Measurements from ENCODE around the gene OR9Q1.

Gene OR9Q1

DNA sequence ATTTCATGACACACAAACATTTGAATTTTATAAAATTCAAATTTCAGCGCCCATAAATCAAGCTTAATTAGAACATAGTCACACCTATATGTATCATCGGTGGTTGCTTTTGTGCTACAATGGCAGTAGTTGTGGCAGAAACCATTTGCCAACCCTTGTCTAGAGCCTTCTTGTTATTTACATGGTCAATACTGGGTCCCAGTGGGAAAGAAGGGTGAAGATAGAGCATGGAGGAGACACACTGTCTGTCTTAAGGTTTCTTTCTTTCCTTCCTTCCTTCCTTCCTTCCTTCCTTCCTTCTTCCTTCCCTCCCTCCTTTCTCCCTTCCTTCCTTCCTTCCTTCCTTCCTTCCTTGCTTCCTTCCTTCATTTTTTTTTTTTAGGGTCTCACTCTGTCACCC is 10.8 kb downstream of the OR9Q1 start:
- DNase-seq, result no peak

DNA sequence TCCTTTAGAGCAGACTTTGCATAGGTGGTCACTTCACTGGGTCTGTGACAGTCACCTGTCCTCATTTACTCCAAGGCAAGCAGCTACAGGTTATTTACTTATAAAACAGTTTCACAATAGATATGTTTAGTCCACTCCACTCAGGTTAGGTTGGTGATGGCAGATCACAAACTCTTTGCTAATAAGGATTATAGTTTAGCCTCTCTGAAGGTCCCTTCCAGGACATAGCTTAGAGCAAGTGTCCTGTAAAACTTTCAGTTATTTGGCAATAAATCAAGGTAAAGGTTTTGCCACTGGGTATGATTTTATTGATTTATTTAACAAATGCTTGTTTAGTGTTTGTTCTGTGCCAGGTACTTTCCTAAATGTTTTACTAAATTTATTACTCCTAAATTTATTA is 15.9 kb downstream of the OR9Q1 start:
- no peak for DNase-seq

DNA sequence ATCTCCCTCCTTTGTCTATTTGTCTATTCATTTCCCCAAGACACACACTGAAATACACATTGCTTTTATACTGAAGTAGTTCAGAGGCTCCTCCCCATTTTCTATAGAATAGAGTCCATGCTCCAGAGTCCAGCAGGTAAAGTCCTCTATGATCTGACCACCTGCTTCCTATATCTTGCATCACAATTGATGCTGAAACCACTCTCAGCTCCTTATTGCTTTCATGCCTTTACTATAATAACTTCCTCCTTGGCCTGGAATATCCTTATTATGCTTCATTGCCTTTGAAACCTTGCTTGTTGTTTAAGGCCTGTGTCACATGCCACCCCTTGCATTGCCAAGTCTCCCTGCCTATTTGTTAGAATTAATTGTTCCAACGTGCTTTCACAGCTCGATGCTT is 19.7 kb downstream of the OR9Q1 start:
- no peak for DNase-seq

DNA sequence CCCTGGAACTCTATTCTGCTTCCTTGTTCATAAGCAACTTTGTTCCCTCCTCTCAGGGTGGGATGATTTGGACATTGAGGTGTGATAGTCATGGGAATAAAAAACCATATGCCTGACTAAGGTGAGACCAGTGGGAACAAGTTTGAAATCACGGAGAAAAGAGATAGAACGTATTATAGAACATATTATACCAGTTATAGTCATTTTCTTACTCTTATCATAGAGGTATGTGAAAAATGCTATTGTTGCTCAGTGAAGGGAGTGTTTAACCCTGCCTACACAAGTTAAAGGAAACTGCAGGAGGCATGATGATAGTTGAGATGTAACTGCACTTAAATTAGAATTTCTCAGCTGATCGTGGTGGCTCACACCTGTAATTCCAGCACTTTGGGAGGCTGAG is 22.6 kb downstream of the OR9Q1 start:
- DNase-seq, result no peak

DNA sequence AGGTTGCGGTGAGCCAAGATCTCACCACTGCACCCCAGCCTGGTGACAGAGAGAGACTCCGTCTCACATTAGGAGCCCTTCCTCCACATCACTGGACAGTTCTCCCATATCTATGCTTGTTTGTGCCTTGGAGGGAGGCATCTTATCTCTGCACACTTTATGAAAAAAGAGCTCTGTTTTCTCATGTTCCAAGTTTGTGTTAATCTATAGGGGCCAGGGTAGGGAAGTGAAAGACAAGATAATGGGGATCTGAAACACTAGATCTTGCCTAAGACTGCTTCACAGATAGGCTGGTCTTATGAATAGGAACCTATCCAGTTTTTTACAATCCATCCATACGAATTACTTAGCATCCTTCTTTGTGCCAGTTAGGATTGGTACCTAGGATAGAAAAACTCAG is 24.1 kb downstream of the OR9Q1 start:
- DNase-seq, result no peak

DNA sequence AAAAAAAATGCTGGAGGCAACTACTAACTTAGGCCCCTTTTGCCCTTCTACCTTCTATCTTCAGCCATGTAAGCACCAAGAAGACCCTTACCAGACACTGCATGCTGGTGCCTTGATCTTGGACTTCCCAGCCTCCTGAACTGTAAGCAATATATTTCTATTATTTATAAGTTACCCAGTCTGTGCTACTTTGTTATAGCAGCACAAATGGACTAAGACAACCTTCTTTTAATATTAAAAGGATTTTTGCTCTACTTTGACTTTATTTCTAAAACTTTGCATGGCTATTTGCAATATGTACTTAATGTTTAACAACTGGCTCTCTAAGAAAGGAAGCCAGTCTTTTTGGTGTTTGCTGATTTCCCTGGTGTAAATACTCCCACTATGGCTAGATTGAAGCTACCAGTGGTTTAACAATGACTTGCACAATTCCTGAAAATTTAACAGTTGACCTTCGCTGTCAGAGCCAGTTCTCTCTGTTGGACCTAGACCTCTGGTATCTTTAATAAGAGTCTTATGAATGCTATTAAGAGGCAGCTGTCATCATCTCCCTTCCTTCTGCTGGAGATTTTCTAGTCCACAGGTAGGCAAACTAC is 32.2 kb downstream of the OR9Q1 start:
- no peak for DNase-seq

DNA sequence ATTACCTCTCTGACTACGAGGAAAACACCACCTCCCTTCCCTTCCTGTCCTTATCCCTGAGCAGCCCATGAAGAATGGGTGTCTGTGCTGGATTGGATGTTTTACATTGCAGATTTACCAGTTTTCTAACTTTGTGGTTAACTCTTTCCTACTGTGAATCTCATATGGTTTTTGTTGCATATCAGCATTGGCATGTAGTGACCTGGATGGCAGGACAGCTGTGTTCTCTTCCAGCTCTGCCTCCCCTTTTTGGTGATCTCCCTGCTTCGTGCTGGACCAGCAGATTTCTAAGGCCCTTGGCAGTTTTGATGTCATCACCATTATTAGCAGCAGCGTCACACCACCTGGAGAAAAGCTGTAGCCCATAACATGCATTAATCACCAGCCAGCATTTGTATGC is 33.8 kb downstream of the OR9Q1 start:
- DNase-seq, result no peak

DNA sequence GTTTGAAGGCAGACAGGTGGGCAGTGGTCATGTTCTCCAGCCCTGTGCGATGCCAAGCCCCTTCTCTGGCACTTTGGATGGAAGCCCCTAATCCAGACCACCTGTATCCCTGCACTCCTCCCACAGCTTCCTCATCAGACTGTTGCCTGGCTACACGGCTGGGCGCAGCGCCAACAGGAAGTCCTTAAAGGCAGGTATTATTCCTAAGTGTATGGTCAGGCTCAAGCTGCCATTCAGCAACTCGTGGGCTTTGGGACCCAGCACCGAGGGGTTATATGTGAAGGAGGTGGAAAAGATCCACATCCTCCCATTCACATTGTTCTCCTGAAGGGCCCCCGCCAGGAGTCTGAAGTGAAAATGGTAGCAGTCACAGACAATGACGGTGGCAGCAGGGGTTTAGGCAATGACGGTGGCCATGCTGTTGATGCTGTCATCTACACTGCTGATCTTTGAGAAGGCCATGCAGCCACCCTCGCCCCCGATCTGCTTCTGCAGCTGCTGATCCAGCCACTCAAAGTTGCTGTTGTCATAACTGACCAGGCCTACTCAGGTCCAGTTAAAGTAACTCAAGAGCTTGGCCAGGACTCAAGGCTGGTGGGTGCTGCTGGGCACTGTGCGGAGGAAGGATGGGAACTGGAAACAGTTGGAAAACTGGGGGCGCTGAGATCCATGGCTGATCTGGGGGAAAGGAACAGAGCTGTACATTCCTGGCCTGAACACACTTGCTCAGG is 34.8 kb downstream of the OR9Q1 start:
- DNase-seq, result no peak

DNA sequence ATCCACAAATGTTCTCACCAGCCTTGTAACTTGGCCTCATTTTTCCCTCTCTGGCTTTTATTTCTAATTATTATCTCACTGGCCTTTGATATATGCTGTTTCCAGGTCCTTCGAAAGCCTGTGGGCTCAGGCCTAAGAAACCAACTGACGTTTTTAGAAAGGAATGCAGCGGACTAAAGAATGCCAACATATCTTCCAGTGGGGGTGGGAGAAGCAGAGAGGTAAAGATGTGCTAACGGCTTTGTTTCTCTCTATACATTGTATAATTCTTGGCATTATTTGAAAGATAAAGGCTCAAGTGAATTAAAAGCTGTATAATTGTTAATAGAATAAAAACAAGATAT is 35.3 kb downstream of the OR9Q1 start:
- DNase-seq, result no peak

DNA sequence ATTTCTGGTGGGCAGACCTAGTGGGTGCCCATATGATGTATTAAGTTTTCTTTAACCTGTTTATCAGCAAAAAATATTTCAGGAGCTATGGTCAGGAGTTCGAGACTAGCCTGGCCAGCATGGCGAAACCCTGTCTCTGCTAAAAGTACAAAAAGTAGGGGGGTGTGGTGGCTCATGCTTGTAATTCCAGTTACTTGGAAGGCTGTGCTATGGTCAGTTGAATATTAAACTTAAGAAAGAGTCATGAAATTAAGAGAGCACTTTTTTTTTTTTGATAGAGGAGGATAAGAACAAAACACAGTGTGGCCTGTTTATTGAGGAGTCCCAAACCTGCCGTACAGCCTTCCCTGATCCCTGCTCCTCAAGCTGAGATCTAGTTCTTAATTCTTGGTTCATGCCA is 36.9 kb downstream of the OR9Q1 start:
- no peak for DNase-seq

DNA sequence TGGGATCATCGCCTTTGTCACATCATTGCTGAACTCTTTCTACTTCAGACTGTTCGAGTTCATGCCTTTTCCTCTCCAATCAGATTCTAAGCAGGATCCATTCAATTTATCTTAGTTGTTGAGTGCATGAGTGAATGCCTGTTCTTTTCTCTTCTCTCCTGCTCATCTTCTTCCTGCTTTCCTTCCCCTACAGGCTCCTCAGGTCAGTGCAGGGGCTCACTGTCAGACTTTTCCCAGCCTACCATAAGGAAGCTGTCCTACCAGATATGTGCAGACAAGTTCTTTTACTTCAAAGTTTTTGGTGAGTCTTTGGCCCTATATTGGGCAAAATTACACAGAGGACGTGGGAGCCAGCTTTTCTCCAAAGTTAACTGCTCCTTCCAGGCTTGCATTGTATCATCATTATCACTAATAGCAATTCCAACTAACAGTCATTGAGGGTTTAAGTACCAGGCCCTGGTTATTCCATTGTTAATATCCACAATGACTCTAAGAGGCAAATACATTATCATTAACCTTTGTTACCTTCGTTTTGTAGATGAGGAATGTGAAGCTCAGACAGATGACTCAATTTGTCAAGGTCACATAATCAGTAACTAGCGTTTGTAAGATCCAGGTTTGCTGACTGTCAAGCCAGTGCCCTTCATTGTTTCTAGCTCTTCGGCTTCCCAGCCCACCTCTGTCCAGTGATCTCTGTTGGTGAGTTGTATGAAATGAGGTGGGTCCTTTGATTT is 37.4 kb downstream of the OR9Q1 start:
- DNase-seq, result no peak

DNA sequence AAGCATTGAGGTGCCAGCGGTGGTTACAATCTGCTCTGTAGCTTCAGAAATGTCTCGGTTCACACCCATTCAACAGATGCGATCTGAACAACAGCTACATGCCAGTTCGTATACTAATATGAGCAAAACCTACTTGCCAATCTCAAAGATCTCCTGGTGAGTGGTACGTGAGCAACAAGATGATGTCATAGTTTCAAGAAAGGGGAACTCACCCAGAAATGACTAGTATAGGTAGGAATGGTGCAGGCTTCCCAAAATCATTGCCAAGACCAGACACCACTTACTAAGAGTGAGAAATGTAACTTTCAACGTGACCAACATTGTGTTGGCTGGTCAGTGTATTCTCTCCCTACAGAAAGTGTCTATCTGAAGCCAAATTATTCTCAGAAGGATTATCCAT is 38.1 kb downstream of the OR9Q1 start:
- DNase-seq, result no peak

DNA sequence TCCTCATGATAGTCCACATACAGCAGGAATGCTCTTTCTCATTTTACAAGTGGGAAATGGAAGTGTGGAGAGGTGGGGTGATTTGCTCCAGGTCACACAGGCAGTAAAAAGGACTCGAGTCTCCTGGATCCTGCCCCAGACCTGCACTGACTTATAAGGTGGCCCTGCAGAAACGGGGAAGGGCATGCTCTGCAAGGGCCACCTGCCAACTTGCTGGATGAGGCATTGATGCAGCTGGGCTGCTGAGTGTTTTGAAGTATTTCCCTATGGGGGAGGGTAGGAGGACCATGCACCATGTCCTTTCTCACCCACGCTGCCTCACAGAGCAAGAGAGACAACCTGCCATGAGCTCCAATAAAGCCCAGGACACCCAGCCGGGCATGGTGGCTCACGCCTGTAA is 44.0 kb downstream of the OR9Q1 start:
- no peak for DNase-seq

DNA sequence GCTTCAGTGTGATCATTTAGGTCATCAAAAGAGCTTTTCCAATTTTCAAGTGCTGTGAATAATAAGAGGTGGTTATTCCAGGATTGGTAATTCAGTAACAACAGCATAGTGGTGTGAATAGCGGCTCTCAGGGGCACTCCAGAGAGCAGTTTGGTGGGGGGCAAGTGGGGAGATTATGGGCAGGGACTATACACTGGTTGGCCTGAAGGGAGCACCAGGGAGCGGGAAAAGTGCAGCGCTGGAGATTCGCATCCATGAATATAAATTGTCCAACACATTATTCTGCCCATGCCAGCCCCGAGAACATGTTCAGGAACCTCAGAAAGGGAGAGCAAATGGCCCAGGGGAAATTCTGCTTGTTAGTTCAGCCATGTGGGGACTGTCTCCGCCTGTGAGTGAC is 45.0 kb downstream of the OR9Q1 start:
- DNase-seq, result no peak

DNA sequence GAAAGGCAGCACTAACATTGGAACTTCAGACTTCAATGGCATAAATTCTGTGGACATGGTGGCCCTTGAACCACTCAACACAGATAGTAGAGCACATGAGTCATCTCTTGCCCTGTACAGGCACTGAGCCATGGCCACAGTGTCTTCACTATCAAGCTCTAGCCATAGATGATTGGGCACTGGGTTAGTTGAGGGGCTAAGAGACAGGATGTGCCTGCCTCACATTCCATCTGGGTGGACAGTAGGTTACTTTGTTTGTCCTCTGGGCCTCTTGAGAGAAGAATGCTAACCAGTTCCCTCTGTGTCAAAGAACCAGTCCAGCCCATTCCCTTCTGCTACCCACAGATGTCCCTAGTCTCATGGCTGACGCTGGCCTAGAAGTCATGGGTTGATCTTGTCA is 46.9 kb downstream of the OR9Q1 start:
- DNase-seq, result no peak

DNA sequence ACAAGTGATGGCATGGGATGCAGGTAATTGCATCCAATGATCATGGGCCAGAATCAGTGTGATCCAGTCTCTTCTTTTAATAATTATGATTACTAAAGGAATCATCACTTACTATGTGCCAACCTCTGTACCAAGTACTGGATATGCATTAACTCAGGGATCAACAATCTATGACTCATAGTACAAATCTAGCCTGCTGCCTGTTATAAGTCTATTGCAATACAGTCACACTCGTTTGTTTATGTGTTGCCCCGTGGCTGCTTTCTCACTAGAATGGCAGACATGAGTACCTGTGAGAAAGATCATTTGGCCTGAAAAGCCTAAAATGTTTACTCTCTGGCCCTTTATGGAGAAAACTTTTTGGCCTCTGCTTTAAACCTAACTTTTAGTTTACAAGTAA is 52.1 kb downstream of the OR9Q1 start:
- no peak for DNase-seq

DNA sequence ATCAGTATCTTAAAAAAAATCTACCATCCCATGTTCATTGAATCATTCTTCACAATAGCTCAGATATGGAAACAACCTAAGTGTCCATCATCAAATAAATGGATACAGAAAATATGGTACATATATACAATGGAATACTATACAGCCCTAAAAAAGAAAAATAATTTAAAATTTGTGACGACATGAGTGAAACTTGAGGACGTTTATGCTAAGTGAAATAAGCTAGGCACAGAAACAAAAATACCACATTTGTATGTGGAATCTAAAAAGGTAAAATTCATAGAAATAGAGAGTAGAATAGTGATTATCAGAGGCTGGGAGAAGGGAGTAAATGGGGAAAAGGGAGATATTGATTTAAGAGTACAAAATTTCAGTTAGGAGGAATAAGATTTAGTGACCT is 62.8 kb downstream of the OR9Q1 start:
- no peak for DNase-seq

DNA sequence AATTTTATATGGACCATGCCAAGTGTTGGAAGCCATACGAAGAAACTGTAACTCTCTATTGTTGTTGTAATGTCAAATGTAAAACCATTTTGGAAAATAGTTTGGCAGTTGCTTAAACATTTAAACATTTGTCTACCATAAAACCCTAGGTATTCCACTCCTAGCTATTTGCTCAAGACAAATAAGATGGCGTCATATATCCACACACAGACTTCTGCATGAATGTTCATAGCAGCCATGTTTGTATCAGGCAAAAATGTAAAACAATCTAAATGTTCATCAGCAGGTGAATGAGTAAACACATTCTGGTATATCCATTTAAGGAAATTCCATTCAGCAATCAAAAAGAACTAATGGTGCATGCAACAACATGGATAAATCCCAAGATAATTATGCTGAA is 73.8 kb downstream of the OR9Q1 start:
- no peak for DNase-seq

DNA sequence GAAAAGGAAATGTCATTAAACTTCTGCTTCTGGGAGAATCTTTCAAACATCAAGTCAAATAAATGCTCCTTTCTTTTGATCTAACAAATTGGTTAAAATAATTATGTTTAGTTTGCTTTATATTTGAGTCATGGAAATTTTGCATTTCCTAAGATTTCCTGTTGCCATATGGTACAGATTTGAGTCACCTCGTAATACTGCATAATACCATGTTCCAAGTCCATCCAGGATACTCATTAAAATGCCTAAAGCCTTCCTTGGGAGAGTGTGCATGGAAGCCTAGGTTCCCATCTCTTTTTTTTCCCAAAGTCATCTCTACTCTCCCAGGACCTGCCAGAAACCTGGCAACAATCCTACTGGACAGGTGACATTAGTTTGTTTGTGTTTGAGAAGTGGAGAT is 97.4 kb downstream of the OR9Q1 start:
- no peak for DNase-seq

DNA sequence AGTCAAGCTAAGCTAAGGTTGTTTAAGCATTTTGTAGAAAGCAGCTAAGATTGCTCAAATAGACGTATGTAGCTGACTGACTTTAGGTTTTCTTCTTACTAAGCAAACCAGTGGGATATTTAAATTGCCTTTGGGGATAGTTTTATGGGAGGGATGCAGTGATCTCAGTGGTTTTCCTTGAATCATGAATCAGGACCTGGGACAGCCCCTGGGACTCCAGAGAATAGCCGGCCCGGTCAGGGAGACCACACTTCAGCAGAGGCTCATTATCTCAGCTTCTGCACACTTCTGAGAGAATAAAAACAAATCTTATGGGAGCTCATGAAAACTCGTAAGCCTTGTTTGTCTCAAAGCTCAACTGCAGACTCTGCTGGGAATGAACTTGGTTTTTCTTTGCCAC is 101.8 kb downstream of the OR9Q1 start, which contains the start of gene OR9I1:
TSS of gene OR9I1 (minus strand) at position 62 of the 400 bp plus-strand sequence. CDS start 6,086 bp downstream, outside the sequence.
- no peak for DNase-seq

DNA sequence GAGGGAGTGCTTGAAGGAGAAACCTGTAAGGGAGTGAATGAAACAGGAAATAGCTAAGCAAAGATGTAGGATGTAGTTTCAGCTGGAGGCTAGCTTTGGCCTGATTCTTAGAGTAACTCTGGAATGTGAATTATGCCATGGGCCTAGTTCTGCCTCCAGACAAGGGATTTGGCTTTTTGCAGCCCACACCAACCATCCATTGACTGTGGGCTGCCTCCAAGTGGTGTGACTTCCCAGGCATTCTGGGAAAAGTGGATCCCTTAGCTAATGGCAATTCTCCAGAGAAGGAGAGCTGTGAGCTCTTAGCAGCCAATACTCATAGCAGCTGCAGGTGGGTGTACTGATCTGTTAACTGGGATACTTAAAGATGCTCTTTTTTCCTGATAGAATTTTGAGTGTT is 103.7 kb downstream of the OR9Q1 start:
- DNase-seq, result no peak

DNA sequence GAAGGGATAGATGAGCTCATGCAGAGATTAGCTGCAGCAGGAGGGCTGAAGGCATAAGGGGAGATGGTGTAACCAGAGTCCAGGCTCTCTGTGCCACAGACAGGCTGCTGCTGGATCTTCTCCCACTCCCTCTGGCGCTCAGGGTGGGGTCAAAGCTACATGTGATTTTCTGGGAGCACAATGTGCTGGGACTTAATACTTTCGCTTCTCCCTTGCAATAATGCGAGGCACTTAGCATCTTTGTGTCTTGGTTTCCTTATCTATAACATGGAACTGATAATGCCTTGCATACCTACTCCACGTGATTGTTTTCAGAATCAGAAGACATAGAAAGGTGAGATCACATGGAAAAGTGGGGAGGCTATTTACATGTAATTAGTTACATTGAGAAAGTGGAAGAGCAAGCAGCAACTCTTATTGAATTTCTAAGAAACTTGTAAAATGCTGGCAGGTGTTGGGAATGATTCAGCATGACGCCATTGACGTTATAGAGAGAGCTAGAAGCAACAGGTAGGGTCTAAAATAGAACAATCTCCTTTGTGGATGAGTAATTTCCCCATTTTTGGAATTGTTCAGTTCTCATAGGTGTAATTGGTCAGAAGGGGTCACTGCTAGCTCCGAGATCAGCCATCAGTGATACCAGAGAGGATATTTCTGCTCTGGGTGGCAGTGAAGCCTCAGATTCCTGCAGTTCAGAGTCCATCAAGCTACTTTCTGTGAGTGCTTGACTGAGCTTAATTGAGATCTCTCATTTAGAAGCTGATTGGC is 109.8 kb downstream of the OR9Q1 start:
- no peak for DNase-seq

DNA sequence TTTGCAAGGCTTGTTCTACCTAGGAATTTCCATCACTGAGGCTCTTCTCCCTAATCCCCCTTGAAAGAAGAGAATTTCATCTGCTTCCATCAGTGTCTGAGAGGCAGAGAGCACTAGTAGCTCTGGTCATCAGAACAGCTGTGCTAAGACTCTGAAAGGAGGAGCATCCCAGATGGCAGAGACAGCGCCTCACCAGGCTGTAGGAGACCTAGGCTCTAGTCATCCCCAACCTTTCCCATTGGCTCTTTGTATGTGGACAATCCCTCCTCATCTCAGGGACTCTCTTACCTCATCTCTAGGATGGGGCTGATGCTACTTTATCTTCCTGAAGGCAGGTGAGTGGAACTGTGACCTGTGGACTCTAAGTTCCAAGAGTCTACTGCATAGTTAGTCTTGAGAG is 110.5 kb downstream of the OR9Q1 start:
- no peak for DNase-seq

DNA sequence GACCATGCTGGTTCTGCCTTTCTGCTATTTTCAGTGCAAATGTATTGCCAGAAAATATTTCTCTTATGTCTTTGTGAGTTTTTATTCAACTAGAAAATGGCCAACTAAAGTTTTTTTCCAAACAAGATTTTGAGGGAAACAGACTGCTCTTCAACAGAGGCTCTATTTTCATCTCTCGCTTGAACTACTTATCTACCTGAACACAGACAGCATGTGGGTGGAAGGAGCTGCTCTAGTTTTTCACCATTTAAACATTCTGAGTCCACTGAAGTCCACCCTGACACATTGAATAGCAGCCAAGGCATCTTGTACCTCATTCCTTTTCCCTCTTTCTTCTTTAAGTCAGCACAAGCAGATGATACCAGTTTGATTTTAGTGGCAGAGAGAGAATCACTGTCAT is 111.5 kb downstream of the OR9Q1 start:
- no peak for DNase-seq
